Sigmoid colon (tissue), 4 donors: ENCODE measurements around the gene PIM1.

Experiments
- CTCF ChIP-seq, 4 experiments: fragments of 450-650 bp in 3 of 4; fragments of 200-600 bp in 1 of 4; IDR thresholded peaks; one replicate each; pipeline ENCODE4 v1.5.1; 2016 to 2019; ENCODE audit warnings: antibody characterized with exemption in 4 of 4, mild to moderate bottlenecking in 3 of 4, moderate library complexity in 2 of 4
- POLR2A ChIP-seq, 2 donors: fragments of 450-650 bp; IDR thresholded peaks; one replicate each; pipeline ENCODE4 v1.6.1; 2016; ENCODE audit warnings: antibody characterized with exemption in 2 of 2, mild to moderate bottlenecking in 2 of 2, moderate library complexity in 2 of 2
- POLR2AphosphoS5 ChIP-seq, 4 donors: sonication (generic); formaldehyde crosslinking; IDR thresholded peaks; one replicate each; pipeline ENCODE4 v1.6.1; 2017; ENCODE audit warnings: antibody characterized with exemption in 4 of 4

- TF ChIP-seq POLR2A (IDR thresholded peaks at IDR 0.05) = no peak
- TF ChIP-seq POLR2AphosphoS5 (IDR thresholded peaks at IDR 0.05) = no peak
- TF ChIP-seq CTCF (IDR thresholded peaks at IDR 0.05) = no peak
These were observed 23.2 kb upstream of the PIM1 start for GRCh38 chr6:37146735-37147157.
